GM23338 (cell line): Measurements from ENCODE around the gene TMEM256. TPM values are rescaled to one million over a fixed set of nuclear protein-coding genes. Genes with fewer than 3 reads are reported as not detected.
A peak's percentile ranks its signal among the peaks of the same experiment; 100 is the strongest.

Experiments used
- ATAC-seq: fragments of 200-7000 bp; cut with Tn5 transposase; 3 replicates; pipeline ENCODE4 v1.9.1; 2020
- DNase-seq: peaks from one replicate; pipeline ENCODE4 v3.0.0-alpha.2; 2015; ENCODE audit warnings: low spot score
- H2AFZ ChIP-seq: fragments of 200-600 bp; sonication (generic); 2 replicates; pipeline ENCODE4 v1.8.0; 2016; ENCODE audit warnings: antibody characterized with exemption, mild to moderate bottlenecking, moderate library complexity
- H3F3A ChIP-seq: fragments of 200-600 bp; sonication (generic); replicated peaks from 2 replicates; pipeline ENCODE4 v1.8.0; 2017; ENCODE audit warnings: antibody characterized with exemption, mixed run types, low read depth
- H3K27ac ChIP-seq: fragments of 200-600 bp; sonication (generic); 2 replicates; pipeline ENCODE4 v1.6.1; 2016; ENCODE audit warnings: low read depth
- H3K27me3 ChIP-seq: fragments of 200-600 bp; sonication (generic); 2 replicates; pipeline ENCODE4 v1.8.0; 2016; ENCODE audit warnings: mild to moderate bottlenecking, mixed run types, moderate library complexity; ENCODE audit not compliant: insufficient read depth
- H3K36me3 ChIP-seq: fragments of 200-600 bp; sonication (generic); 2 replicates; pipeline ENCODE4 v1.8.0; 2016; ENCODE audit warnings: mild to moderate bottlenecking; ENCODE audit not compliant: insufficient read depth
- H3K4me1 ChIP-seq: fragments of 200-600 bp; sonication (generic); 2 replicates; pipeline ENCODE4 v1.8.0; 2016; ENCODE audit warnings: mild to moderate bottlenecking, moderate library complexity; ENCODE audit not compliant: insufficient read depth
- H3K4me2 ChIP-seq: fragments of 200-600 bp; sonication (generic); 2 replicates; pipeline ENCODE4 v1.7.1; 2017; ENCODE audit warnings: mixed run types
- H3K4me3 ChIP-seq: fragments of 200-600 bp; sonication (generic); 2 replicates; pipeline ENCODE4 v1.6.1; 2016; ENCODE audit warnings: mixed run types
- H3K79me2 ChIP-seq: fragments of 200-600 bp; sonication (generic); replicated peaks from 2 replicates; pipeline ENCODE4 v1.8.0; 2017; ENCODE audit warnings: mild to moderate bottlenecking; ENCODE audit not compliant: insufficient read depth
- H3K9me2 ChIP-seq: fragments of 200-600 bp; sonication (generic); 2 replicates; pipeline ENCODE4 v1.8.0; 2017; ENCODE audit not compliant: insufficient read depth
- H4K20me1 ChIP-seq: fragments of 200-600 bp; sonication (generic); replicated peaks from 2 replicates; pipeline ENCODE4 v1.8.0; 2017; ENCODE audit warnings: mild to moderate bottlenecking; ENCODE audit not compliant: insufficient read depth
- H3K27ac Mint-ChIP-seq: 2 replicates; pipeline ENCODE4 v1.8.0; 2020; ENCODE audit warnings: inconsistent platforms, mild to moderate bottlenecking, moderate library complexity, mixed read lengths
- H3K27me3 Mint-ChIP-seq: 3 replicates; pipeline ENCODE4 v1.8.0; 2022; ENCODE audit warnings: low read depth, mild to moderate bottlenecking, moderate library complexity, mixed read lengths, inconsistent platforms; ENCODE audit not compliant: insufficient read depth, poor library complexity
- H3K36me3 Mint-ChIP-seq: 3 replicates; pipeline ENCODE4 v1.8.0; 2021; ENCODE audit warnings: low read depth, mild to moderate bottlenecking, inconsistent platforms, moderate library complexity, mixed read lengths
- H3K4me1 Mint-ChIP-seq: 3 replicates; pipeline ENCODE4 v1.8.0; 2020; ENCODE audit warnings: mild to moderate bottlenecking, inconsistent platforms, mixed read lengths
- H3K4me3 Mint-ChIP-seq: 3 replicates; pipeline ENCODE4 v1.8.0; 2021; ENCODE audit warnings: moderate library complexity, mild to moderate bottlenecking, inconsistent platforms, mixed read lengths
- H3K9me3 Mint-ChIP-seq: 3 replicates; pipeline ENCODE4 v1.8.0; 2020; ENCODE audit warnings: moderate library complexity, mild to moderate bottlenecking, inconsistent platforms, mixed read lengths
- CREB1 ChIP-seq: fragments of 250-450 bp; sonication (Bioruptor Pico); IDR thresholded peaks from 2 replicates; pipeline ENCODE4 v1.5.0; 2020; ENCODE audit warnings: low read depth, mild to moderate bottlenecking, moderate library complexity
- EZH2 ChIP-seq: fragments of 200-600 bp; sonication (generic); IDR thresholded peaks from one replicate; pipeline ENCODE4 v1.8.0; 2017; ENCODE audit warnings: antibody characterized with exemption, mild to moderate bottlenecking, low read depth; ENCODE audit not compliant: unreplicated experiment
- EZH2phosphoT487 ChIP-seq: fragments of 200-600 bp; sonication (generic); IDR thresholded peaks from one replicate; pipeline ENCODE4 v1.8.1; 2018; ENCODE audit warnings: antibody characterized with exemption; ENCODE audit not compliant: unreplicated experiment
- JUNB ChIP-seq: IDR thresholded peaks from one replicate; pipeline ENCODE4 v1.6.1; 2016; ENCODE audit warnings: antibody characterized with exemption; ENCODE audit not compliant: unreplicated experiment
- NANOG ChIP-seq: IDR thresholded peaks from 2 replicates; pipeline ENCODE4 v1.6.1; 2016; ENCODE audit warnings: antibody characterized with exemption, borderline replicate concordance
- POLR2AphosphoS5 ChIP-seq: IDR thresholded peaks from 2 replicates; pipeline ENCODE4 v1.6.1; 2016; ENCODE audit warnings: antibody characterized with exemption, low read depth
- ZNF114 ChIP-seq: fragments of 250-450 bp; sonication (Bioruptor Pico); IDR thresholded peaks from 2 replicates; pipeline ENCODE4 v1.5.0; 2020; ENCODE audit warnings: mild to moderate bottlenecking, moderate library complexity
- polyA plus RNA-seq: library from polyadenylated mRNA; unstranded; fragments of >200 nt; fragmentation: Nextera tagmentation; extraction: Ambion mirVana; gene quantifications from 2 replicates; pipeline ENCODE4 v1.2.1, GENCODE V29; 2016
- total RNA-seq: library from RNA; depleted of rRNA; stranded (reverse); fragments of >200 nt; shearing (Covaris generic); gene quantifications from 2 replicates; pipeline ENCODE4 v1.2.3, GENCODE V29; 2014
- TF ChIP-seq, protein P1 (sequence below), 2 experiments: fragments of 200-600 bp in 1 of 2; sonication (generic) in 1 of 2; conservative IDR thresholded peaks; 2 replicates each; pipeline versions ENCODE4 v1.5.1 to v1.6.1; 2016 to 2017; ENCODE audit warnings: antibody characterized with exemption in 2 of 2, low read depth in 2 of 2, mild to moderate bottlenecking in 2 of 2, moderate library complexity in 1 of 2
- TF ChIP-seq, protein P2 (sequence below): IDR thresholded peaks from 2 replicates; pipeline ENCODE4 v1.6.1; 2016; ENCODE audit warnings: antibody characterized with exemption

The TMEM256 gene
- total and polyA plus RNA-seq, 2 experiments from 2014 or later: 127 to 197 TPM

DNA sequence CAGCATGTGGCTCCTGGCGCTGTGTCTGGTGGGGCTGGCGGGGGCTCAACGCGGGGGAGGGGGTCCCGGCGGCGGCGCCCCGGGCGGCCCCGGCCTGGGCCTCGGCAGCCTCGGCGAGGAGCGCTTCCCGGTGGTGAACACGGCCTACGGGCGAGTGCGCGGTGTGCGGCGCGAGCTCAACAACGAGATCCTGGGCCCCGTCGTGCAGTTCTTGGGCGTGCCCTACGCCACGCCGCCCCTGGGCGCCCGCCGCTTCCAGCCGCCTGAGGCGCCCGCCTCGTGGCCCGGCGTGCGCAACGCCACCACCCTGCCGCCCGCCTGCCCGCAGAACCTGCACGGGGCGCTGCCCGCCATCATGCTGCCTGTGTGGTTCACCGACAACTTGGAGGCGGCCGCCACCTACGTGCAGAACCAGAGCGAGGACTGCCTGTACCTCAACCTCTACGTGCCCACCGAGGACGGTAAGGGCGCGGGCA is 4.4 kb upstream of the TMEM256 start:
- Mint-ChIP-seq H3K36me3 (peaks cover 21% of the 10 kb centered on the region), H3K27me3 (peaks cover 18% of the 10 kb centered on the region), H3K27ac (no peak overlapping the region), H3K4me1 (peaks cover 36% of the 10 kb centered on the region), H3K4me3 (peak overlapping the region; percentile 58; the same call in 2 of the 3 replicates), H3K9me3 (no peaks in the 10 kb centered on the region)
- peaks cover 22% of the 10 kb centered on the region for H3K4me1 ChIP-seq
- H2AFZ ChIP-seq: 0 out of 2 replicates have a peak overlapping the region, but pooled peaks have one; percentile 32
- H3K4me2 ChIP-seq: peak overlapping the region; percentile 81
- peaks cover 13% of the 10 kb centered on the region for H3F3A ChIP-seq
- ATAC-seq (peak; percentile 7), DNase-seq (peak; percentile 62)
- H3K4me3 ChIP-seq: peak overlapping the region; percentile 57
- H3K79me2 ChIP-seq: peaks cover 8% of the 10 kb centered on the region; the same call in 1 of the 2 replicates
- no peaks in the 10 kb centered on the region for H3K27me3 ChIP-seq
- H4K20me1 ChIP-seq: no peaks in the 10 kb centered on the region; the same call in 1 of the 2 replicates
- TF ChIP-seq, protein P1, sequence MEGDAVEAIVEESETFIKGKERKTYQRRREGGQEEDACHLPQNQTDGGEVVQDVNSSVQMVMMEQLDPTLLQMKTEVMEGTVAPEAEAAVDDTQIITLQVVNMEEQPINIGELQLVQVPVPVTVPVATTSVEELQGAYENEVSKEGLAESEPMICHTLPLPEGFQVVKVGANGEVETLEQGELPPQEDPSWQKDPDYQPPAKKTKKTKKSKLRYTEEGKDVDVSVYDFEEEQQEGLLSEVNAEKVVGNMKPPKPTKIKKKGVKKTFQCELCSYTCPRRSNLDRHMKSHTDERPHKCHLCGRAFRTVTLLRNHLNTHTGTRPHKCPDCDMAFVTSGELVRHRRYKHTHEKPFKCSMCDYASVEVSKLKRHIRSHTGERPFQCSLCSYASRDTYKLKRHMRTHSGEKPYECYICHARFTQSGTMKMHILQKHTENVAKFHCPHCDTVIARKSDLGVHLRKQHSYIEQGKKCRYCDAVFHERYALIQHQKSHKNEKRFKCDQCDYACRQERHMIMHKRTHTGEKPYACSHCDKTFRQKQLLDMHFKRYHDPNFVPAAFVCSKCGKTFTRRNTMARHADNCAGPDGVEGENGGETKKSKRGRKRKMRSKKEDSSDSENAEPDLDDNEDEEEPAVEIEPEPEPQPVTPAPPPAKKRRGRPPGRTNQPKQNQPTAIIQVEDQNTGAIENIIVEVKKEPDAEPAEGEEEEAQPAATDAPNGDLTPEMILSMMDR (conservative IDR thresholded peaks at IDR 0.05; ENCODE audit: low read depth in 2 of 2): peak in 1 of 2 experiments; percentile 24; a peak in 1 of 4 replicates
- TF ChIP-seq POLR2AphosphoS5: no peak; the same call in 1 of the 2 replicates
- H3K36me3 ChIP-seq: no peaks in the 10 kb centered on the region; the same call in 1 of the 2 replicates
- H3K9me2 ChIP-seq: no peaks in the 10 kb centered on the region
- no peak overlapping the region for H3K27ac ChIP-seq

DNA sequence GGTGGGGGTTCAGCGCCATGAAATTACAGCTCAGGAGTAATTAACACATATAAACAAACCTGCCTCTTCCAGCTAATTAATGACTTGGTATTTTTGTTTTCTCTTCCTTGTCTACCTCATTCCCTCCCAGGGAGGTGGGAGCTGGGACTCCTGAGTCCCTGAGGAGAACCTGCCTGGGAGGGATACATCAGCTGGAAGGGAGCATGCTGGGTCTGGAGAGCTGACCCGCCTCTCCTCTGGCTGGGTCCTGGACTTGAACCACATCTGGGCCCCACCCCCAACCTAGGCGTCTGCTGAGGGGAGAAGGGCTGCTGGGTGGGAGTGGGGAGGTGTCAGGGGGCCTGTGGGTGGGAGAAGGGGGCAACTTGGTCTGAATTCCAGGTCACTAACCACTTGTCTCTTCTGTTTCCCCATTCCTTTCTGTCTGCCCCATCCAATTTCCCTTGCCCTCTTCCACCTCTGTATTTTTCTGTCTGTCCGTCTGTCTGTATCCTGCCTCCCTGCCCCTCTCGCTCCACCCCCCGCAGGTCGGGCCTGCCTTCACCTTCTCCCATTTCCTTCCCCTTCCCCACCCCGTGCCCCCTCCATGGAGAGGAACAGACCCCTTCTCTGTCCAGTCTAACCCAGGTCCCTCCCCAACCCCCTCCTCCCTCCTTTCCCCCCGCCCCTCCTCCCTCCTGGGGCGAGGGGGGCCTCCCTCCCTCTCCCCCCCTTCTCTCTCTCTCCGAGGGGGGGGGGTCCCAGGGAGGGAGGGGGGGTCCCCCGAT is 3.8 kb upstream of the TMEM256 start, which contains the start of gene NLGN2:
TSS of gene NLGN2 (plus strand) at position 361 of the 767 bp plus-strand sequence. CDS start 411 bp downstream, outside the sequence.
- Histone ChIP-seq H3K27ac (no peak within 1 kb of the TSS), H3K79me2 (peaks cover 13% of the 10 kb centered on the region), H3K9me2 (no peaks in the 10 kb centered on the region), H3K27me3 (no peaks in the 10 kb centered on the region), H3F3A (peaks cover 18% of the 10 kb centered on the region), H3K36me3 (no peaks in the 10 kb centered on the region; the same call in 1 of the 2 replicates), H4K20me1 (peaks cover 4% of the 10 kb centered on the region), H3K4me3 (peak within 1 kb of the TSS; percentile 57), H2AFZ (0 out of 2 replicates have a peak within 1 kb of the TSS, but pooled peaks have one; percentile 32), H3K4me1 (peaks cover 27% of the 10 kb centered on the region), H3K4me2 (peak within 1 kb of the TSS; percentile 81)
- ATAC-seq (no peak), DNase-seq (peak; percentile 50)
- Mint-ChIP-seq H3K4me1 (peaks cover 36% of the 10 kb centered on the region), H3K9me3 (no peaks in the 10 kb centered on the region), H3K27me3 (peaks cover 18% of the 10 kb centered on the region), H3K4me3 (peak within 1 kb of the TSS; percentile 93), H3K27ac (no peak within 1 kb of the TSS), H3K36me3 (peaks cover 21% of the 10 kb centered on the region)
- no peak for TF ChIP-seq JUNB
- TF ChIP-seq, protein P2, sequence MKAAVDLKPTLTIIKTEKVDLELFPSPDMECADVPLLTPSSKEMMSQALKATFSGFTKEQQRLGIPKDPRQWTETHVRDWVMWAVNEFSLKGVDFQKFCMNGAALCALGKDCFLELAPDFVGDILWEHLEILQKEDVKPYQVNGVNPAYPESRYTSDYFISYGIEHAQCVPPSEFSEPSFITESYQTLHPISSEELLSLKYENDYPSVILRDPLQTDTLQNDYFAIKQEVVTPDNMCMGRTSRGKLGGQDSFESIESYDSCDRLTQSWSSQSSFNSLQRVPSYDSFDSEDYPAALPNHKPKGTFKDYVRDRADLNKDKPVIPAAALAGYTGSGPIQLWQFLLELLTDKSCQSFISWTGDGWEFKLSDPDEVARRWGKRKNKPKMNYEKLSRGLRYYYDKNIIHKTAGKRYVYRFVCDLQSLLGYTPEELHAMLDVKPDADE: no peak
- TF ChIP-seq EZH2phosphoT487: no peak
- no peak for TF ChIP-seq NANOG
- TF ChIP-seq, protein P1 (conservative IDR thresholded peaks at IDR 0.05; ENCODE audit: low read depth in 2 of 2): no peak
- TF ChIP-seq ZNF114 (CRISPR knock-in tag): no peak
- TF ChIP-seq EZH2: no peak
- no peak for TF ChIP-seq POLR2AphosphoS5
- TF ChIP-seq CREB1: no peak
